Neuronal stem cell (in vitro differentiated cells): ENCODE data around the gene SPACA4.
A peak's percentile ranks its signal among the peaks of the same experiment; 100 is the strongest.

Experiments used
- DNase-seq: peaks from one replicate; pipeline ENCODE4 v3.0.0-alpha.2; 2013; ENCODE audit warnings: low spot score
- H2AFZ ChIP-seq: one replicate; pipeline ENCODE4 v1.6.1; 2013; ENCODE audit warnings: mild to moderate bottlenecking, low read length, inconsistent platforms
- H2AK5ac ChIP-seq: 2 replicates; pipeline ENCODE4 v1.6.1; 2013; ENCODE audit warnings: low read depth, mild to moderate bottlenecking, inconsistent platforms, low read length, moderate library complexity, mixed read lengths
- H2BK120ac ChIP-seq: 2 replicates; pipeline ENCODE4 v1.6.1; 2013; ENCODE audit warnings: low read depth, mild to moderate bottlenecking, inconsistent platforms, low read length, moderate library complexity, mixed read lengths
- H2BK12ac ChIP-seq: one replicate; pipeline ENCODE4 v1.6.1; 2013; ENCODE audit warnings: low read length, inconsistent platforms
- H2BK15ac ChIP-seq: 2 replicates; pipeline ENCODE4 v1.6.1; 2013; ENCODE audit warnings: mild to moderate bottlenecking, low read length, inconsistent platforms, mixed read lengths
- H2BK5ac ChIP-seq: one replicate; pipeline ENCODE4 v1.6.1; 2013; ENCODE audit warnings: inconsistent platforms, mild to moderate bottlenecking, low read length, moderate library complexity
- H3K14ac ChIP-seq: one replicate; pipeline ENCODE4 v1.6.1; 2013; ENCODE audit warnings: low read length, inconsistent platforms
- H3K18ac ChIP-seq: 2 replicates; pipeline ENCODE4 v1.6.1; 2013; ENCODE audit warnings: low read length, inconsistent platforms
- H3K23ac ChIP-seq: 2 replicates; pipeline ENCODE4 v1.6.1; 2013; ENCODE audit warnings: low read depth, mild to moderate bottlenecking, mixed read lengths, low read length, inconsistent platforms; ENCODE audit not compliant: poor library complexity
- H3K27ac ChIP-seq: replicated peaks from 3 replicates; pipeline ENCODE4 v1.5.1; 2013; ENCODE audit warnings: low read length, inconsistent platforms
- H3K27me3 ChIP-seq, 3 experiments: 2 replicates each; pipeline ENCODE4 v1.6.1; 2013; ENCODE audit warnings: low read length in 3 of 3, mild to moderate bottlenecking in 2 of 3, inconsistent platforms in 1 of 3, low read depth in 1 of 3, mixed read lengths in 1 of 3, moderate library complexity in 1 of 3; ENCODE audit not compliant: control insufficient read depth in 3 of 3, insufficient read depth in 3 of 3
- H3K36me3 ChIP-seq, 2 donors: replicated peaks in 1 of 2; 2 replicates each; pipeline ENCODE4 v1.6.1; 2013; ENCODE audit warnings: low read length in 2 of 2; ENCODE audit not compliant: control insufficient read depth in 2 of 2, insufficient read depth in 2 of 2
- H3K4ac ChIP-seq: 2 replicates; pipeline ENCODE4 v1.6.1; 2013; ENCODE audit warnings: inconsistent platforms, mild to moderate bottlenecking, low read length, moderate library complexity
- H3K4me1 ChIP-seq, 2 donors: 1 replicate in 1 of 2; 2 replicates in 1 of 2; pipeline ENCODE4 v1.6.1; 2013; ENCODE audit warnings: low read length in 2 of 2, low read depth in 1 of 2; ENCODE audit not compliant: control insufficient read depth in 2 of 2, insufficient read depth in 1 of 2
- H3K4me2 ChIP-seq: one replicate; pipeline ENCODE4 v1.6.1; 2013; ENCODE audit warnings: mild to moderate bottlenecking, low read length, inconsistent platforms; ENCODE audit not compliant: insufficient read depth, poor library complexity, severe bottlenecking
- H3K4me3 ChIP-seq, 2 donors: 2 replicates each; pipeline ENCODE4 v1.5.1; 2013; ENCODE audit warnings: low read length in 2 of 2, mild to moderate bottlenecking in 2 of 2, inconsistent platforms in 1 of 2, moderate library complexity in 1 of 2
- H3K79me1 ChIP-seq: one replicate; pipeline ENCODE4 v1.6.1; 2013; ENCODE audit warnings: low read depth, mild to moderate bottlenecking, inconsistent platforms, low read length, moderate library complexity
- H3K9ac ChIP-seq: one replicate; pipeline ENCODE4 v1.6.1; 2013; ENCODE audit warnings: mild to moderate bottlenecking, low read depth, low read length, inconsistent platforms; ENCODE audit not compliant: poor library complexity
- H3K9me3 ChIP-seq, 2 donors: replicated peaks in 1 of 2; 2 replicates each; pipeline versions ENCODE3 to v1.6.1; 2013; ENCODE audit warnings: low read length in 2 of 2, mild to moderate bottlenecking in 2 of 2, inconsistent platforms in 1 of 2, low read depth in 1 of 2, mixed read lengths in 1 of 2, moderate library complexity in 1 of 2; ENCODE audit not compliant: control insufficient read depth in 2 of 2, insufficient read depth in 1 of 2
- H4K8ac ChIP-seq: one replicate; pipeline ENCODE4 v1.6.1; 2013; ENCODE audit warnings: low read depth, mild to moderate bottlenecking, inconsistent platforms, low read length, moderate library complexity
- H4K91ac ChIP-seq: one replicate; pipeline ENCODE4 v1.6.1; 2013; ENCODE audit warnings: low read length, low read depth, mild to moderate bottlenecking, inconsistent platforms; ENCODE audit not compliant: poor library complexity
- WGBS, 2 donors: extraction: QIAGEN DNeasy Blood & Tissue Kit; methylation state at CpG; one replicate each; pipeline ENCODE4 v1.1.7; 2013; ENCODE audit warnings: missing lambda C conversion rate in 2 of 2, mixed read lengths in 1 of 2; ENCODE audit not compliant: insufficient read length in 2 of 2, insufficient replicate concordance in 1 of 2; ENCODE audit errors: extremely low coverage in 2 of 2; 5-methylcytosine and 5-hydroxymethylcytosine counted together

SPACA4 gene

DNA sequence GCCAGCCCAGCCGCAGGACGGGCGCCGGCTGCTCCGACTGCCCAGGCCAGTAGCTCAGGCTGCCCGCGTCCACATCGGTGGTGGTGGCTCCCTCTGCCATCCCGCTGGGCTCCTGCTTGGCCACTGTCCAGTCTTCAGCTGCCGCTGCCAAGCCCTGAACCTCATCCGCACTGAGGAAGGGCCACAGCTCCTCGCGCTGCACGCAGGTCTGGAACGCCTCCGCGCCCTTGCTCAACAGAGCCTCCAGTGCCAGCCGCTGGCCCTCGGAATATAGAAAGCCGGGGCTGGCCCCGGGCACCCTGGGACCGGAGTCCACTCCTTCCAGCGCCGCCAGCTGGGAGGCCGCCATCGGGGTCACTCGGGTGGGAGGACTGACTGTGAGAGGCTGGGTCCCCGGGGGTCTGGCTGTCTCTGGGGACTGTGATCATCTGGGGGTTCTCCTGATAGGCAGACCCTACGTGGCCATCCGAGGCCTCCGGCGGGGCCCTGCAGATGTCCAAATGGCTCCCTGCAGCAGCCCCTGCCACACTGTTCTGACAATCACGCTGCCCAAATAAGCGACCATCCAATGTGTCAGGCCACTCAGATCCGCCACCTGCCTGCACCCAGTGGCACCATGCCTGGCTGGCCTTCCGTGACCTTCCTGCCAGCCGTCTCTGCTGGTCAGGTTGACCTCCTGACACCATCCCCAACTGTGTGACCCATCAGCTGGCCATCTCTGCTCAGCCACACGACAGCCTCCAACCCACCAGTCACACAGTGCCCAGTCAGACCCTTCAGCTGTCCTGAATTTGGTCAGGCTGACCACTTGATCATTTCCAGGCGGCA lies 6.7 kb downstream of the SPACA4 start:
- no peaks in the 10 kb centered on the region for H3K9me3 ChIP-seq
- no peak overlapping the region for H4K8ac ChIP-seq
- peak overlapping the region; percentile 31 for H3K14ac ChIP-seq
- WGBS, 2 donors = no CpG with 5 or more reads among the region's 39 CpGs
- no peaks in the 10 kb centered on the region for H3K27me3 ChIP-seq
- peak overlapping the region; percentile 72 for H2BK120ac ChIP-seq
- H3K4me2 ChIP-seq = no peak overlapping the region
- peaks cover 8 to 27% of the 10 kb centered on the region in 2 donors for H3K4me1 ChIP-seq
- peak overlapping the region; percentile 97 for H2AK5ac ChIP-seq
- peak overlapping the region; percentile 65 for H3K23ac ChIP-seq
- H2BK5ac ChIP-seq = peak overlapping the region; percentile 77
- peaks cover 27 to 34% of the 10 kb centered on the region in 2 donors for H3K36me3 ChIP-seq
- peak overlapping the region; percentile 90 for H3K9ac ChIP-seq
- peak overlapping the region; percentile 85 for H2BK15ac ChIP-seq
- peak overlapping the region; percentile 28 for H3K18ac ChIP-seq
- peak overlapping the region; percentile 94 for H2BK12ac ChIP-seq
- no peak overlapping the region for H4K91ac ChIP-seq
- no peak overlapping the region for H2AFZ ChIP-seq
- no peak overlapping the region for H3K4ac ChIP-seq
- peaks cover 9% of the 10 kb centered on the region for H3K79me1 ChIP-seq
- DNase-seq = no peak
- no peak overlapping the region for H3K4me3 ChIP-seq
- peak overlapping the region; percentile 81 for H3K27ac ChIP-seq

GRCh38 chr19:48613852-48614435 lies 7.4 kb downstream of the SPACA4 start:
- Histone ChIP-seq H3K9ac (peak overlapping the region; percentile 53), H4K8ac (peak overlapping the region; percentile 86), H3K18ac (peak overlapping the region; percentile 89)

GRCh38 chr19:48614436-48615230 lies 8.1 kb downstream of the SPACA4 start, which contains the start of gene FAM83E:
FAM83E (minus strand) TSS chr19:48615076; CDS start chr19:48613372, 1,704 bp downstream.
- peaks cover 8 to 27% of the 10 kb centered on the region in 2 donors for H3K4me1 ChIP-seq
- H3K27ac ChIP-seq = peak within 1 kb of the TSS; percentile 81
- peak within 1 kb of the TSS; percentile 72 for H3K9ac ChIP-seq
- peak within 1 kb of the TSS; percentile 76 for H3K14ac ChIP-seq
- H3K79me1 ChIP-seq = peaks cover 9% of the 10 kb centered on the region
- no peak within 1 kb of the TSS for H4K91ac ChIP-seq
- peak within 1 kb of the TSS; percentile 97 for H2AK5ac ChIP-seq
- peak within 1 kb of the TSS; percentile 84 for H2BK5ac ChIP-seq
- H4K8ac ChIP-seq = peak within 1 kb of the TSS; percentile 86
- H2AFZ ChIP-seq = no peak within 1 kb of the TSS
- DNase-seq = no peak
- peak within 1 kb of the TSS; percentile 95 for H3K23ac ChIP-seq
- no peaks in the 10 kb centered on the region for H3K9me3 ChIP-seq
- no peak within 1 kb of the TSS for H3K4me3 ChIP-seq
- H2BK120ac ChIP-seq = peak within 1 kb of the TSS; percentile 72
- WGBS, 2 donors = no CpG with 5 or more reads among the region's 31 CpGs
- H3K27me3 ChIP-seq = no peaks in the 10 kb centered on the region
- peak within 1 kb of the TSS; percentile 94 for H2BK12ac ChIP-seq
- peak within 1 kb of the TSS; percentile 53 for H3K4ac ChIP-seq
- peak within 1 kb of the TSS; percentile 89 for H3K18ac ChIP-seq
- H3K36me3 ChIP-seq = peaks cover 27 to 34% of the 10 kb centered on the region in 2 donors
- peak within 1 kb of the TSS; percentile 34 for H2BK15ac ChIP-seq
- peak within 1 kb of the TSS; percentile 24 for H3K4me2 ChIP-seq

More at GRCh38 chr19:48613852-48614435, 7.4 kb downstream of the SPACA4 start:
- DNase-seq = no peak
- H3K4me3 ChIP-seq = no peak overlapping the region
- peak overlapping the region; percentile 97 for H2AK5ac ChIP-seq
- H3K14ac ChIP-seq = peak overlapping the region; percentile 76
- H2BK12ac ChIP-seq = peak overlapping the region; percentile 94
- H3K36me3 ChIP-seq = peaks cover 27 to 34% of the 10 kb centered on the region in 2 donors
- peak overlapping the region; percentile 95 for H3K23ac ChIP-seq
- H3K4ac ChIP-seq = peak overlapping the region; percentile 53
- no peaks in the 10 kb centered on the region for H3K27me3 ChIP-seq
- no CpG with 5 or more reads among the region's 13 CpGs for WGBS, 2 donors
- H2BK5ac ChIP-seq = peak overlapping the region; percentile 77
- H3K9me3 ChIP-seq = no peaks in the 10 kb centered on the region
- H3K4me1 ChIP-seq = peaks cover 8 to 27% of the 10 kb centered on the region in 2 donors
- no peak overlapping the region for H3K4me2 ChIP-seq
- H2AFZ ChIP-seq = no peak overlapping the region
- peak overlapping the region; percentile 81 for H3K27ac ChIP-seq
- H4K91ac ChIP-seq = no peak overlapping the region
- peaks cover 9% of the 10 kb centered on the region for H3K79me1 ChIP-seq
- peak overlapping the region; percentile 72 for H2BK120ac ChIP-seq
- H2BK15ac ChIP-seq = peak overlapping the region; percentile 34
